HG03060 (cell line): ENCODE data around the gene ANKS1A.
"Not testable (repeated sequence)": the region's sequence is repeated elsewhere in the genome, so short reads cannot be mapped to it uniquely, and the experiment has no call there.

ENCODE experiments used
- ATAC-seq: cut with Tn5 transposase; IDR thresholded peaks from one replicate; pipeline ENCODE4 v1.9.1; 2021; ENCODE audit warnings: low read depth, moderate number of reproducible peaks; ENCODE audit not compliant: unreplicated experiment

Gene ANKS1A

DNA sequence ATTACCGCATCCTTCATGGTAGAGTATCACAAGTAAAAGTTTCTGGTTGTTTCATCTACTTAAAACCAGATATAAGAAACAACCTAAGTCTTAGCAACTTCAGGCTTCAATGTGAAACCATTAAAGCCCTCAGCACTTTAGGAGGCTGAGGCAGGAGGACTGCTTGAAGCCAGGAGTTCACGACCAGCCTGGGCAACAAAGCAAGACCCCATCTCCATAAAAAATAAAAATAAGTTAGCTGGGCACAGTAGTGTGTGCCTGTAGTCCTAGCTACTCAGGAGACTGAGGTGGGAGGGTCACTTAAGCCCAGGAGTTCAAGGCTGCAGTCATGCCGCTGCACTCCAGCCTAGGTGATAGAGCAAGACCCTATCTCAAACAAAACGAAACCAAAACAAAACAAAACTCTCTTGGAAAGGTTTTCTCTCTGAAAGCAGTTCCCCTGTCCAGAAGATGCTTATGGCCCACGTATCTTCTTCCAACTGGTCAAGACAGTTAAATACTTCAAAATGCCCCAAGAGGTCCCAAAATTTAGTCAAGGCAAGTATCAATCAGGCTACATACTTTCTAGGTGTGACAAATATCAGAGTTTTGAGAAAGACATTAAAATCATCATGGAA lies 11.1 kb upstream of the ANKS1A start:
- no peak for ATAC-seq

DNA sequence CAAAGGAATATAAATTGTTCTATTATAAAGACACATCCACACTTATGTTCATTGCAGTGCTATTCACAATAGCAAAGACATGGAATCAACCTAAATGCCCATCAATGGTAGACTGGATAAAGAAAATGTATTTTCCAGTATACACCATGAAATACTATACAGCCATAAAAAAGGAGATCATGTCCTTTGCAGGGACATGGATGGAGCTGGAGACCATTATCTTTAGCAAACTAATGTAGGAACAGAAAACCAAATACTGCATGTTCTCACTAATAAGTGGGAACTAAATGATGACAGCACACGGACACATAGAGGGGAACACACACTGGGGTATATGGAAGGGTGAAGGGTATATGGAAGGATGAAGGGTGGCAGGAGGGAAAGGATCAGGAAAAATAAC lies 5.0 kb upstream of the ANKS1A start:
- not testable (repeated sequence) for ATAC-seq

DNA sequence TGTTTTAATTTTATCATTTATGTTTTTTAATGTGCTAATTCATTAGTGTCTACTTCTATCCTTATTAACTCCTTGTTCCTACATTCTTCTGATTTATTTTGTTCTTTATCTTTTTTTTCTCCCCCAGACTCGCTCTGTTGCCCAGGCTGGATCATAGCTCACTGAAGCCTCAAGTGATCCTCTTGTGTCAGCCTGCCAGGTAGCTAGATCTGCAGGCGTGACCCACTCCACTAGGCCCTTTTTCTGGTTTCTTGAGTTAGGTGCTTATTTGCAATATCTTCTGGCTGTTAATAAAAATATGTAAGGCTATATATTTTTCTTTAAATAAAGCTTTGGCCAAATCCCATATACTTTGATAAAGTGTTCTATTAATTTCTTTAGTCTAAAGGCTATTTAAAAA lies 4.1 kb upstream of the ANKS1A start:
- ATAC-seq: no peak

DNA sequence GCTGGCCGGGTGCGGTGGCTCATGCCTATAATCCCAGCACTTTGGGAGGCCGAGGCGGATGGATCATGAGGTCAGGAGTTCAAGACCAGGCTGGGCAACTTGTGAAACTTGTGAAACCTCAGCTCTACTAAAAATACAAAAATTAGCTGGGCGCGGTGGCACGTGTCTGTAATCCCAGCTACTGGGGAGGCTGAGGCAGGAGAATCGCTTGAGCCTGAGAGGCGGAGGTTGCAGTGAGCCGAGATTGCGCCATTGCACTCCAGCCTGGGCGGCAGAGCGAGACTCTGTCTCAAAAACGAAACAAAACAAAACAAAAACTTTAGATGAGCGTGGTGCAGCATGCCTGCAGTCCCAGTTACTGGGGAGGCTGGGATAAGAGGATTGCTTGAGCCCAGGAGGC lies 3.2 kb upstream of the ANKS1A start:
- ATAC-seq: not testable (repeated sequence)

DNA sequence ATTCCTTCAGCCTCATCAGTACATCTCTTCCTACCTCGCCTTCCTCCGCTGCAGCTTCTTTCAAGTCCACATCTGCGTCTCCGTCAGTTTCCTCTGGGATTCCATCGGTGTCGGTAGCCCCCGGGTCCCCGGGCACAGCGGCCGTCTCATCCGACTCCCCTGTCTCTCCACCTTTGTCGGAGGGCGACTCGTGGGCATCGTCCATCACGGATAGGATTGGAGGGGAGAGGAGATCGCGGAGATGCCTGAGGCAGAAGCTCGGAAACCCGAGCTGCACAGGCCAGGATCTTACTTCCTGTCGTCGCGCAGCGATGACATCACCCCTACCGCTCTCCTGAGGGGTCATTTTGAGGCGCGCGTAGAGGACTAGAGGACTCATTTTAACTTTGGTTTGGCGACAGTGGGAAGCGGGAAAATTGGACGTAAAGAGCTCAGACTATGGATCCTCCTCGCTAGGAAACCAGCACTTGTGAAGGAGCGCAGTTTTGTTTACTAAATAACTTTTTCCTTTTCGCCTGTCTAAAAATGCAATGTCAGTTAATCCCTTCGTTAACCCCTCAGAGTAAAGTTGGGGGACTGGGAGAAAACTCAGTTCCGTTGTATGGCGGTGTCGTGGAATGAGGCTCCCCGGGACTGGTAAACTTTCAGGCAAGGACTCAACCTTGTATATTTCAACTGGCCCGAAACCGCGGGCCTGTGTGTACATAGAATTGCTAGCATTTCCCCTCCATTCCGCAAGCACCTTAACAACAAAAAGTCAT lies 1.1 kb upstream of the ANKS1A start, which contains the start of gene TAF11:
TAF11 (minus strand) TSS at position 290 of the 761 bp plus-strand sequence; CDS start at position 205, 85 bp downstream.
- ATAC-seq: peak; percentile 51

DNA sequence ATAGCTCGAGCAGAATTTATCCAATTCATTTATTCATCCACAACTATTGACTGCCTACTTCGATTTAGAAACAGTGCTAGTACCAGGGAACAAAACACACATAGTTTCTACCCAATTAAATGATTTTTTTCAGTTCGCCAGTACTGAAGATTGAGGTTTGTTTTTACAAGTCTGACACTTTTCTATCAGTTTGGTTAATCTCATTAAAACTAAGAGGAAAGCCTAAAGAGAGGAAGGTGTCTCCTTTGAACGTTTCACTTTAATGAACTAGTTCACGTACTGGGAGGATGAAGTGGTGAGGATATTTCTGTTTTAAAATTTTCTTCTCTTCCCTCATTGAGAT lies 570 bp upstream of the ANKS1A start:
- ATAC-seq: no peak

DNA sequence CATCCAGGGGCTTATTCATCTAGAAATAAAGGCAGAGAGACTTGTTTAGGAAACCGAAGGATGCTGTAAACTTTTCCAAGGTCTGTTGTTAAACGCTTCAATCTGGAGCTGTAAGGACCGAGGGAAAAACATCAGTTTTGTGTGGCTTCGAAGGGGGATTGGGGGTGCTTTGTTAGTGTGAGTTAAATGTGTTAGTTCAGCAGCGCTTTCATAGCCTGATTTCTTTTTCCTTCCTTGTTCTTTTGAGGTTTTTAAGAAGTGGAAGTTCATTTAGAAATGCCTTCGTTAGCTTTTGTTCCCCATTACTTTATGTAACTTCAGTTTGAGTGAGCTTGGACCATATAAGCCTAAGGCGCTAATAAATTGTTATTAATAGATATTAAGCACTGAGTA lies 1.5 kb downstream of the ANKS1A start:
- no peak for ATAC-seq

DNA sequence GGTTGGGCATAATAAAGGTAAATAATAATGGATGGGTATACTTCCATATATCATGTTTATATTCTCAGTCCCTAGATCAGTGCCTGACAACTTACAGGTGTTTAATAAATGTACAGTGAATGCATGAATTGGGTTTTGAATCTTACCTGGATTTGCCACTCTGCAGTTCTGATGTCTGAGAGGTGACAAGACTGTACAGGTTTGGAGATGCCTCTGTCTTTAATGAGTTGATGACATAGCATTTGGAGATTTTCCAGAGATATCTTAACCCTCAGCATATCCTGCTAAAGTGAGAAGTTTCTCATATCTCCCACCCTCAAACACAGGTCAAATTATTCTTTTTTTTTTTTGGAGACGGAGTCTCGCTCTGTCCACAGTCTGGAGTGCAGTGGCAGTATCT lies 2.2 kb downstream of the ANKS1A start:
- no peak for ATAC-seq

DNA sequence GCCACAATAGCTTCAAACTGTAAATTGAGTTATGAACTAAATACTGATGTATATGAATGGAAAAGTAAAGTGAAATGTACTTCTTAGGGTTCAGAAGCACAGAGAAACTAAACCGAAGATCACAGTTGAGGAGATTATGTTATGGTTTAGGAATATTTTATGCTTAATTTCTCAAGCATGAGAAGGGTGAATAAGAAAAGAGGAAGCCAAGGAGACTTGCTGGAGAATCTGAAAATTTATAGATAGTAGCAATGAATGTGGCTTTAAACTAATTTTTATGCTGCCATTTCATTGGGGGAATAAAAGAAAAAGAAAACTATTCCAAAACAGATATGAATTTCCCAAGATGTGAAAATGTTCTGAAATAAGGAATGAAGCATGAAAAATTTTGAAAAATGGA lies 5.6 kb downstream of the ANKS1A start:
- no peak for ATAC-seq

DNA sequence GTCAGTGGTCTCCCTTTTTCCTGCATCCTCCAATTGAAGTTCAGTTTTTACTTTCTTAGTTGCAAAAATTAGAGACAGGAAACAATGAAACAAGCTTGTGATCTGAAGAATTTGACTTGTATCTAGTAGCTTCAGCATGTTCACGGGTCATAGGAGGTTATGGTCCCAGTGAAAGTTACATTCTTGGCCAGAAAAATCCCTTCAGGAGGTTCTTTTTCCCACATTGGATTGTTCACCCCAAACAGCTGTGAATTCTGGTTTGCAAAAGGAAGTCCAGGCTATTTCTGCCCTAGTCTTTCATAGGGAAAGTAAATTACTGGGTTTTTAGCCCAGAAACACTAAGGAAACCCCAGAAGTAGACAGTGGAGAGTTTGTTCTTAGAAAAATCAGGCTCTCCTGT lies 8.1 kb downstream of the ANKS1A start:
- no peak for ATAC-seq

DNA sequence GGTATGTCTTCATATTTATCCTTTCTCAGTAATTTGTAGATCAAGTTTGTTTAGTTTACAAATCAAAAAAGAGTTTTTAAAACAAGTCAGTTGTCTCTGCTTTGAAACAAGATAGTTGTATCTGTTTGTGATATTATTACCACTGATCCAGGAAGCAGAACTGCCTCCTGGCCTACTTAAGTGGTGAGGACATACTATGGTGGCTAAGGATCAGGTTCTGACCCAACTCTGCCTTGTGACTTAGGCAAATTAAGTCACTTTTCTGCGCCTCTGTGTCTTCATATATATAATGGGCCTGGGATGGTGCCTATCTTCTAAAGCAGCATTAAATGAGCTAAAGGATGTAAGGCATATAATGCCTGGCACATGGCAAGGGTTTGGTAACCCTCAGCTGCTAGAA lies 8.7 kb downstream of the ANKS1A start:
- no peak for ATAC-seq

DNA sequence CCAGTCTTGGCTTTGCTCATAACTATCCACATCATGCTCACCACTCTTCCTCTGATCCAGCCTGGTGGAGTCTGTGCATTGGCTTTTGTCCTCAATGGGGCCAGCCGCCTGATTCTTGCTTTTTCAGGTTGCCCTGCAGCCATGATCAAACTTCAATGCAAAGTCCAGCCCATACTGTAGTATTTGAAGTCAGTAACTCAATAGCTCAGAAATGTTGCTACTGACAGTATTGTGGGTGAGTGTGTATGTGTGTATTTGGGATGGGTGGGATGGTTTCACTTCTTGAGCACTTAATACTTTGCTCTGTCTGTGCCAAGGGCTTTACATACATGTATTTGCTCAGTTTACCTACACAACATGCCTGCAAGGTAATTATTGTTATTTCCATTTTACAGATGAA lies 10.7 kb downstream of the ANKS1A start:
- not testable (repeated sequence) for ATAC-seq

DNA sequence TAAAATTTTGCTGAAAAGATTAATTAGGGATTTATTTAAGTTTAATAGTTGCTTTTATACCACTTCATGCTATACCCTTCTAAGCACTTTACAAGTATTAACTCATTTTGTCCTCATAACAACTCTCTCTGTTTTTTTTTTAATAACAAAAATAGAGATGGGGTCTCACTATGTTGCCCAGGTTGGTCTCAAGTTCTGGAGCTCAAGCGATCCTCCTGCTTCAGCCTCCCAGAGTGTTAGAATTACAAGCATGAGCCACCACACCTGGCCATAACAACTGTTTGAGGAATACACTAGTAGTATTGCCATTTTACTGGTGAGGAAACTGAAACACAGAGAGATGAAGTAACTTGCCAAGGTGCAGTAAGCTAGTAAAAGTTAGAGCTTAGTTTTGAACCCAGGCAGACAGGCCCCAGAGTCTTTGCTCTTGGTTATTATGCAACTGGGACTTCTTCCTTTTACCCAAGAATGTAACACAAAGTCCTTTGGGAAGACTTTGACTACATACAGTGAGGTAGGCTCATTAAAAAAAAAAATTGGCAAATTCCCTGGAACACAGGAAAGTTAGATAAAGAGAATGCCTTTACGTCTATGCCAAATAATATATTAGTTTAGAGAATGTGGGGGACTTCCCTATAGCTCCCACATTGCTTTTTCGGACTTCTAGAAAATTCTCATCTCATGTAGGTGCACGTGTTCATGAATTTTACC lies 11.4 kb downstream of the ANKS1A start:
- ATAC-seq: no peak

DNA sequence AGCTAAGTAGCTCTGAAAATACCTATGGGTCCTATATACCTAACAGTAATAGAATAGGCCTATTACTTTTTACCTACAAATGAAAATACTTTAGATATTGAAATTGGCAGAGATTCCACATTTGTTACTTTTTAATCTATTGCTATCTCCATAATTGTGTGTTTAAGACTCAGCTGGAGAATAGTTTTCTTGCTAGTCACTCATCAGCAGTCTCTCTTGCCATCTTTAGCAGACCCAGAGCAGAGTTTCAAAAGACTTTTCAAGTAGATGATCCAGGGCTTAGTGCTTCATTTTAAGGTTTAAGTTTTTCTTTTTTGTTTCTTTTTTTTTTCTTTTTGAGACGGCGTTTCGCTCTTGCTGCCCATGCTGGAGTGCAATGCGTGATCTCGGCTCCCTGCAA lies 12.9 kb downstream of the ANKS1A start:
- ATAC-seq: no peak

DNA sequence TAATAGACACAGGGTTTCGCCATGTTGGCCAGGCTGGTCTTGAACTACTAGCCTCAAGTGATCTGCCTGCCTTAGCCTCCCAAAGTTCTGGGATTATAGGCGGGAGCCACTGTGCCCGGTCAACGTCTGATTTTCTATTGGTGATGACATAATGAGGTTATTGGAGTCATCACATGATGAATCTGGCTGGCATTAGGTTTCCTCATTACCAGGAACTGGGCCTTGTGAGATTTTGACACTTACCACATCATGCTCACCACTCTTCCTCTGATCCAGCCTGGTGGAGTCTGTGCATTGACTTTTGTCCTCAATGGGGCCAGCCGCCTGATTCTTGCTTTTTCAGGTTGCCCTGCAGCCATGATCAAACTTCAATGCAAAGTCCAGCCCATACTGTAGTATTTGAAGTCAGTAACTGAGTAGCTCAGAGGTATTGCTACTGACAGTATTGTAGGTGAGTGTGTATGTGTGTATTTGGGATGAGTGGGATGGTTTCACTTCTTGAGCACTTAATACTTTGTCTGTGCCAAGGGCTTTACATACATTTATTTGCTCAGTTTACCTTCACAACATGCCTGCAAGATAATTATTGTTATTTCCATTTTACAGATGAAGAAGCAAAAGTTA lies 16.0 kb downstream of the ANKS1A start:
- ATAC-seq: no peak

DNA sequence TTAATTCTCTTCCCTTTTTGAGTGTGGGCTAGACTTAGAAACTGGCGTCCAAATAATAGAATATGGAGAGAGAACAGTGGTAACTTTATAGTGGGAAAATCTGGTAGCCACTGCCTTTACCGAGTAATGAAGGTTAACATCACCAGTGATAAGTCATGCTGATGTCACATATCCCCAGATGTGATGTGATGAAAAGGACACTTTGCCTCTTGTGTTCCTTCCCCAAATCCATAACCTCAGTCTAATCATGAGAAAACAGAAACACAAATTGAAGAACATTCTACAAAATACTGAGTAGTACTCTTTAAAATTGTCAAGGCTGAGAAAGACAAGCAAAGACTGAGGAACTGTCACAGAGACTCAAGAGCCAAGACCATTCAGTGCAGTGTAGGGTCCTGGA lies 17.8 kb downstream of the ANKS1A start:
- ATAC-seq: no peak

DNA sequence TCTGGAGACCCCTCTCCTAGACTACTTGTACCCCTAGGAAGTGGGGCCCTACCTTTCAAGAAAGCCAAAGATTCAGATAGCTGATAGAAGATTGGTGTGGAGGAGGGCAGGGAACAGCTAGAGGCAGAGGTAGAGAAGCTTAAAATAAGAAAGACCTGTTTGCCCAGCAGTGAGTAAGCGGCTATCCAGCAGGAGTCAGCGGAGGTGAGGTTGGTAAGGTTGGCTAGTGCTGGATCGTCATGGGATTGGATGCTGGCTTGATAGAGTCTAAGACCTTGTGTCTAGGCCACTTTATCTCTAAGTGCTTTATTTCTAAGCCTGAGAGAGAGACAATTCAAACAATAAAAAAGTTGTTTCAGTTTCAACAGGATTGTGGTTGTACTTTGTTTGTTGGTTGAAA lies 19.1 kb downstream of the ANKS1A start:
- ATAC-seq: no peak

DNA sequence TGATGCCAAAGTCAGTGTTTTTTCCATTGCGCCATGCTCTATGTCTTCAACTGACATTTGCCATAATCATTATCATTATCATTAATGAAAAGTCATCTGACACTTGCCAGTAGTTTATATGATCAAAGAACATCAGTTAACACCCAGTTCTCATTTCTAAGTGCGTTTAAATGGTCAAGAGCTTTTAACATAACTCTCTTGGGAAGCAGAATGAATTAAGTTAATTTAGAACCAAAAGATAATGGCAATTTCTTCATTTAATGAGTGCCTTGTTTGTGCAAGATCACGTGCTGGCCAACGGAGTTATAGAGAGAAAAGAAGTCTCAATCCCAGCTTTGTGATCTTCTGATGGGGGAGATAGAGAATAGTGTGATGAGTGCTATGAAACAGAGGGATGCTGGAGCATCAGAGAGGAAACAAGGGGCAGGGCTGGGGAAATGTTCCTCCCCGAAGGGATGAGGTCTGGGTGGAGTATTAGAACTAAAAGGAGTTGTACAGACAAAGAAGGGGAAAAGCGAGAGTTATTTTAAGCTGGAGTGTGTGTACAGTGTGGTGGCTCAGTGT lies 20.3 kb downstream of the ANKS1A start:
- no peak for ATAC-seq

DNA sequence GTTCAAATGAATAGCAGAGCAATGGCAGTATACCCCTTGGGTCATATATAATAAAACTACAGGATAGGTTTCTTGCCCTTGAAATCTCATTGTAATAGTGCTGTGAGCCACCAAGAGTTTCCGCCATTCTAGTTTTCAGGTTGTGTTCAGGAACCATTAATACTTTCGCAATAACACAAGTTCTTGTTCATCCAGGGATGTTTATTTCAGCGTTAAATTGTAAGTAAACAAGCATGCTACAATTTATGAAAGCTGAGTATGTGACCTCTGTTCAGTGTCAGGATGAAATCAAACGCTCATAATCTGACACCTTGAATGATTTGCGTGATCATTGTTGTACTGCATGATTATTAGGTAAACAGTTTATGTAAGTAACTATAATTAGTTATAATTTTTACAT lies 22.8 kb downstream of the ANKS1A start:
- no peak for ATAC-seq

DNA sequence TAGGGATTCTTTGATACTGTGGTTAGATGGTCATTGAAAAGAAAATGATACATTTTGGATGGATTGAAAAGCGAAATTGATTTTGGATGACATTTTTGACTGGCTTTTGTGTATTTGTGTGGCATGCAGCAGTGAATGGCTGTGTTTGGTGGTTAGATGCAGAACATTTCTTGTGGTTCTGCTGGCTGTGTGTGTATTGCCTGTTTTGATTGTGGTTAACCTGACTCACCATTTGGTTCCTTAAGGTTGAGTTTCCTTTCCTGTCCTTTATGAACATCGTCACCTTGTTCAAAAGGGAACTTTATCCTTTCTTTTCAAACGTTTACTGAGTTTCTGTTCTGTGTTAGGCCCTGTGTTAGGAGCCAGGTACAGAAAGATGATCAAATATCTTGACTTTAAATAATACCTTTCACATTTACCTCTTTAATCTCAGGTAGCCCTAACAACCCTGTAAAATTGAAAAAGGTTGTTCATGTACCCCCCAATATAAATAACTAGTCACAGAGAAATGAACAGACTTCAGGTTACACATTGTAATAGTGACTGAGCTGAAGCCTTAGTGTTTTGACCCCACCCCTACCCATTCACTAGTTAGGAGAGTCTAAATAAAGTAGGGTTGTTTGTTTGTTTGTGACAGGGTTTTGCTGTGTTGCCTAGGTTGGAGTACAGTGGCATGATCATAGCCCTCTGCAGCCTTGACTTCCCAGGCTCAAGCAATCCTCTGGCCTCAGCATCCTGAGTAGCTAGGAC lies 23.8 kb downstream of the ANKS1A start:
- peak; percentile 72 for ATAC-seq
